PC-9 (cell line): ENCODE results near the gene GIGYF2. TPM values are rescaled to one million over a fixed set of nuclear protein-coding genes. Genes with fewer than 3 reads are reported as not detected.

Experiments used
- BruUV-seq: library from RNA; stranded (reverse); fragments of 400-500 nt; replicated peaks from 2 replicates; lab custom pipeline; 2021; lab: Mats Ljungman, UMichigan
- CTCF ChIA-PET: fragments of 300-600 bp; sonication (Branson Sonifier 250); formaldehyde crosslinking; loops from one replicate; lab custom pipeline; 2022; ENCODE audit warnings: antibody characterized with exemption; lab: Charles Lee
- POLR2A ChIA-PET: fragments of 300-600 bp; sonication (Branson Sonifier 250); formaldehyde crosslinking; loops from one replicate; lab custom pipeline; 2022; ENCODE audit warnings: antibody characterized with exemption; ENCODE audit not compliant: unreplicated experiment; lab: Charles Lee
- DNase-seq, 2 experiments: peaks; one replicate each; pipeline versions ENCODE4 v3.0.0 to v3.0.0-alpha.2; 2015 to 2022; ENCODE audit warnings: mixed read lengths in 1 of 2
- H2AFZ ChIP-seq: fragments of 200-600 bp; sonication (generic); 2 replicates; pipeline ENCODE4 v1.8.1; 2017; ENCODE audit warnings: antibody characterized with exemption
- H3F3A ChIP-seq: fragments of 200-600 bp; sonication (generic); 2 replicates; pipeline ENCODE4 v1.8.1; 2017; ENCODE audit warnings: antibody characterized with exemption, mild to moderate bottlenecking, low read depth; ENCODE audit not compliant: insufficient read depth
- H3K27ac ChIP-seq: fragments of 200-600 bp; sonication (generic); 2 replicates; pipeline ENCODE4 v1.6.1; 2016; ENCODE audit warnings: mixed run types
- H3K27me3 ChIP-seq: fragments of 200-600 bp; sonication (generic); 2 replicates; pipeline ENCODE4 v1.6.1; 2016; ENCODE audit warnings: low read depth, mixed run types; ENCODE audit not compliant: insufficient read depth
- H3K36me3 ChIP-seq: fragments of 200-600 bp; sonication (generic); 2 replicates; pipeline ENCODE4 v1.6.1; 2016; ENCODE audit warnings: low read depth, mixed run types
- H3K4me1 ChIP-seq: fragments of 200-600 bp; sonication (generic); replicated peaks from 2 replicates; pipeline ENCODE4 v1.6.1; 2016; ENCODE audit warnings: mixed run types; ENCODE audit not compliant: insufficient read depth
- H3K4me2 ChIP-seq: fragments of 200-600 bp; sonication (generic); 2 replicates; pipeline ENCODE4 v1.6.1; 2017; ENCODE audit warnings: mixed run types
- H3K4me3 ChIP-seq: fragments of 200-600 bp; sonication (generic); 2 replicates; pipeline ENCODE4 v1.6.1; 2016; ENCODE audit warnings: mixed run types
- H3K79me2 ChIP-seq: fragments of 200-600 bp; sonication (generic); 2 replicates; pipeline ENCODE4 v1.6.1; 2017; ENCODE audit warnings: low read depth, mixed run types
- H3K9me2 ChIP-seq: fragments of 200-600 bp; sonication (generic); 2 replicates; pipeline ENCODE4 v1.8.1; 2017; ENCODE audit warnings: mild to moderate bottlenecking; ENCODE audit not compliant: insufficient read depth
- H3K9me3 ChIP-seq: fragments of 200-600 bp; sonication (generic); 2 replicates; pipeline ENCODE4 v1.8.1; 2016; ENCODE audit warnings: low read depth; ENCODE audit not compliant: insufficient read depth
- H4K20me1 ChIP-seq: fragments of 200-600 bp; sonication (generic); 2 replicates; pipeline ENCODE4 v1.8.1; 2017; ENCODE audit not compliant: insufficient read depth
- CTCF ChIP-seq: fragments of 200-600 bp; sonication (generic); conservative IDR thresholded peaks from 2 replicates; pipeline ENCODE4 v1.6.1; 2017; ENCODE audit warnings: mixed run types, antibody characterized with exemption, mild to moderate bottlenecking, moderate library complexity
- EZH2 ChIP-seq: fragments of 200-600 bp; sonication (generic); IDR thresholded peaks from 2 replicates; pipeline ENCODE4 v1.8.0; 2017; ENCODE audit warnings: antibody characterized with exemption, low read depth
- intact Hi-C: fragments of 100-400 bp; cut with micrococcal nuclease; formaldehyde crosslinking; loops from one replicate; pipeline ENCODE4 v1.10.0; 2022; ENCODE audit not compliant: unreplicated experiment
- total RNA-seq: library from RNA; stranded (reverse); gene quantifications from 2 replicates; pipeline ENCODE4 v1.2.3, GENCODE V29; 2021

GIGYF2 gene
- total RNA-seq, 1 experiment from 2014 or later, result 86.4 TPM

- Histone ChIP-seq H3K9me2 (no peaks in the 10 kb centered on the region), H3K27ac (no peak overlapping the region), H3K79me2 (no peaks in the 10 kb centered on the region; the same call in 1 of the 2 replicates), H3F3A (peaks cover 17% of the 10 kb centered on the region; the same call in 1 of the 2 replicates), H3K9me3 (no peaks in the 10 kb centered on the region), H3K27me3 (no peaks in the 10 kb centered on the region), H3K36me3 (peaks cover 25% of the 10 kb centered on the region), H3K4me2 (no peak overlapping the region), H4K20me1 (peaks cover 5% of the 10 kb centered on the region; the same call in 1 of the 2 replicates), H3K4me1 (no peaks in the 10 kb centered on the region), H3K4me3 (no peak overlapping the region), H2AFZ (no peak overlapping the region)
- intact Hi-C loops, result no loop called here
- ChIA-PET CTCF (no interaction called here), POLR2A (interaction anchor here (0.7 kb wide), 1 partner anchor 670 kb away, joined by 5 read pairs; no protein-coding TSS in a partner anchor)
- BruUV-seq, result no TSS peak
- no peak for TF ChIP-seq EZH2
- no peak for TF ChIP-seq CTCF
- DNase-seq, result peak in 1 of 2 experiments; percentile 57
These were observed 47.8 kb downstream of the GIGYF2 start for GRCh38 chr2:232744963-232745362.

- Histone ChIP-seq H3K27me3 (no peaks in the 10 kb centered on the region), H3K4me3 (no peak overlapping the region), H3K79me2 (no peaks in the 10 kb centered on the region; the same call in 1 of the 2 replicates), H3K9me3 (no peaks in the 10 kb centered on the region), H4K20me1 (0 out of 2 replicates have a peak, but pooled peaks cover 5% of the 10 kb centered on the region), H3K36me3 (peaks cover 40% of the 10 kb centered on the region), H2AFZ (no peak overlapping the region), H3K4me1 (no peaks in the 10 kb centered on the region), H3K9me2 (no peaks in the 10 kb centered on the region), H3F3A (peaks cover 17% of the 10 kb centered on the region; the same call in 1 of the 2 replicates), H3K4me2 (no peak overlapping the region), H3K27ac (no peak overlapping the region)
- ChIA-PET POLR2A (no interaction called here), CTCF (no interaction called here)
- no peak for DNase-seq
- intact Hi-C loops, result no loop called here
- no TSS peak for BruUV-seq
- TF ChIP-seq CTCF (no peak), EZH2 (no peak)
These were observed 50.9 kb downstream of the GIGYF2 start for GRCh38 chr2:232748038-232748437.

GRCh38 chr2:232749331-232749730 is 52.2 kb downstream of the GIGYF2 start:
- CTCF ChIA-PET, result no interaction called here
- 0 out of 2 replicates have a peak, but pooled peaks cover 5% of the 10 kb centered on the region for H4K20me1 ChIP-seq
- no peaks in the 10 kb centered on the region for H3K9me3 ChIP-seq
- no peak for DNase-seq
- H3K9me2 ChIP-seq, result no peaks in the 10 kb centered on the region
- intact Hi-C loops, result no loop called here
- H3K36me3 ChIP-seq, result peaks cover 51% of the 10 kb centered on the region
- no peaks in the 10 kb centered on the region; the same call in 1 of the 2 replicates for H3K79me2 ChIP-seq
- BruUV-seq, result no TSS peak
- no peak for TF ChIP-seq CTCF
- TF ChIP-seq EZH2, result no peak
- peaks cover 17% of the 10 kb centered on the region; the same call in 1 of the 2 replicates for H3F3A ChIP-seq
- no peak overlapping the region for H3K4me2 ChIP-seq
- POLR2A ChIA-PET, result no interaction called here
- no peak overlapping the region for H2AFZ ChIP-seq
- H3K27me3 ChIP-seq, result no peaks in the 10 kb centered on the region
- H3K27ac ChIP-seq, result no peak overlapping the region
- H3K4me1 ChIP-seq, result no peaks in the 10 kb centered on the region
- H3K4me3 ChIP-seq, result no peak overlapping the region
